ENCODE results near the gene C5orf63. TPM values are rescaled to one million over a fixed set of nuclear protein-coding genes. Genes with fewer than 3 reads are reported as not detected.

C5orf63 gene
- total RNA-seq, 1 donor = 1.3 TPM

DNA sequence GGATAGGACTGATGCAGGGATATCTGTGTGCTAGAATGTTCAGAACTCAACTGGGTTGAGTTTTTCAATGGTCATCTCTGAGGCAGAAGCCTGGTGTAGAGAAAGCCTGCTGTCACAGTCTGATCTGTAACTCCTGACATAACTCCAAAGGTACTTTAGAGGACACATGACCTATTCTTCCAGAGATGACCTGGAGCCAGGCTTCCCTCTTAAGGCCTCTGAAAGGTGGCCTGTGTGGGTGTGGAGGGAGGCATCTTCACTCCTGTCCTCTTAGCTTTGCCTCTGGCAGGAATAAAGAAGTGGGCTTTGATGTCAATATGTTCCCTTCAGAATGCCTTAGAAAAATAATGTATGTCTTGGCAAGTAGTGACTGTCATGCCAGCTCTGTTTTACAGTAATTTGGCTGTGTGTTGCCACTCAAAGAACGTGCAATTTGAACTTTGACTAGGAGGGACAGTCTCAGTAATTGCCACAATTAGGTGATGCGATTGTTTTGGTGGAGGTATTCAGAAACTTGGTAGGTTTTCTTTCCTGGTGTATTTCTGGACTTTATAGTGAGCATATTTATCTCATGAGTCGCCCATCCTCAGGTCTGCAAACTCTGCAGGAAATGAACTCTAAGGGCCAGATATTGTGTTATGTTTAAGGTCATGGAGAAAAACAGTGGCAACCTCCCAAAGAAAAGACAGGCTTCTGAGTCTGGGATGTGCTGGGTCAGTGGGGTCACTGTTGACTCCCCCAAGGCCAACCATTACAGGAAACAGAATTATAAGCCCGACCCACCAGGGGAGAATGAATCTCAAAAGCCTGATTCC, 3.2 kb upstream of the C5orf63 start:
- no peak for TF ChIP-seq CTCF (IDR thresholded peaks at IDR 0.05; ENCODE audit: insufficient read depth, low read depth, low read length)
- peak; percentile 53 for DNase-seq (ENCODE audit: low read depth)
- H3K4me3 ChIP-seq (ENCODE audit: low read depth, low read length) = no peak overlapping the region

DNA sequence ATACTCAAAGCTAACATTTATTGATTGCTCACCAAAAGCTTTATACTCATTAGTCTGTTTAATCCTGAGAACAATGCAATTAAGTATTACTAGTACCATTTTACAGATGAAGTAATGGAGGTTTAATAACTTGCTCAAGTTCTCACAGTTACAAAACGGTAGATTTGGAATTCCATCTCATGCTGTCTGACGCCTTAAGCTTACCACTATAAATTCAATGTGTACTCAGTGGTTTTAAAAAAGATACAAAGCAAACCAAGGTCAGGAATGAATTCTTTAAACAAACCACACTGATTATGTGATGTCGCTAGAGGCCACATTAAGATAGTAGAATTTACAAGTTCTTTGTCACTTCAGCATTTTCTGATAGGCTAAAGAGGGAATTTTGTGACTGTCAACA, 1.2 kb upstream of the C5orf63 start:
- DNase-seq (ENCODE audit: low read depth) = peak; percentile 47
- H3K4me3 ChIP-seq (ENCODE audit: low read depth, low read length) = no peak overlapping the region
- TF ChIP-seq CTCF (IDR thresholded peaks at IDR 0.05; ENCODE audit: insufficient read depth, low read depth, low read length) = no peak

DNA sequence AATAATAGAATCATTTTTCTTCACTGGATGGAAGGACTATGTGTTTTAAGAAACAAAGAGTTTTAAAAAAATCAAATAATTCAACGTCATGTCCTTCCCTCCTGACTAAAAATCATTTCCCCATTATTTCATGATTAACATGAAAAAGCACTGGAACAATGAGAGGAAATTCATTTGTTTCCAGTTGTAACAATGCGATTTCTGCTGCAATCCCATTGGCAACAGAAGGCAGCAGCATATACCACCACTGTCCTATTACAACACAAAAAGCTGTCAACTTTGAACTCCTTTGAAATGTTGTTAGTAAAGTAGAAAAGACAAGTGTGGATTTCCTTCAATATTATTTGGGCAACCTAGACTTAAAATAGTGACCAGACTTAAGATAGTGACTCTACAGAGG, 3.1 kb downstream of the C5orf63 start:
- no peak overlapping the region for H3K4me3 ChIP-seq (ENCODE audit: low read depth, low read length)
- TF ChIP-seq CTCF (IDR thresholded peaks at IDR 0.05; ENCODE audit: insufficient read depth, low read depth, low read length) = no peak
- DNase-seq (ENCODE audit: low read depth) = no peak

DNA sequence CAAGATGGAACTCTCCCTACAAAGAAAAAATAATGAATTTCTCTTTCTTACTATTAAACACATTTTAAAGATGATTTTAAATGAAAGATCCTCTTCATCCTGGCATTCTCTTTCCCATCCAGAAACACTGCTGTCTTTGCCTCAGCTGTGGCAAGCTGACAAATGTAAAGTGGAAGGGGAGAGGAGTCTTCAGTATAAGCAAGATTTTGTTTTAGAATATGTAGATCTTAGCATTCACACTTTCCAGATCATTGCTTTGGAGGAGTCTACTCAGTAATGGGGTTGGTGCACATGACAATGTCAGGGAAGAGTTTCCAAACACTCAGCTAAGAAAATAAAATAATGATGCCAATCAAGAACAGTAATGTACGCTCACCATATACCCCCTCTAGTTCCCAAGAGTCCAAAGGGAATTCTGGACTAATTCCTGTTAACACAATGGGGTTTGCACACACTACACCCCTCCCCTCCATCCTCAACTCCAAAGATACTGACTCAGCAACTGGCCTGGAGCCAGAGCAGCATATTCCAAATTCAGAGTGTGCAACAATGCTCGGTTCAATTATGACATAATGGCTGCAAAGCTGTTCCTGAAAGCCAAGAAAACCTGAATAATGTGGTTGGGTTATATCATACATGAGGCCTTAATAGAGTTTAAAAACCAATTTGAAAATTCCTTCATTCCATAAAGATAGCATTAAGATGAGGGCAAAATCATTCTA, 4.6 kb downstream of the C5orf63 start:
- no peak overlapping the region for H3K4me3 ChIP-seq (ENCODE audit: low read depth, low read length)
- DNase-seq (ENCODE audit: low read depth) = peak; percentile 17
- TF ChIP-seq CTCF (IDR thresholded peaks at IDR 0.05; ENCODE audit: insufficient read depth, low read depth, low read length) = no peak

DNA sequence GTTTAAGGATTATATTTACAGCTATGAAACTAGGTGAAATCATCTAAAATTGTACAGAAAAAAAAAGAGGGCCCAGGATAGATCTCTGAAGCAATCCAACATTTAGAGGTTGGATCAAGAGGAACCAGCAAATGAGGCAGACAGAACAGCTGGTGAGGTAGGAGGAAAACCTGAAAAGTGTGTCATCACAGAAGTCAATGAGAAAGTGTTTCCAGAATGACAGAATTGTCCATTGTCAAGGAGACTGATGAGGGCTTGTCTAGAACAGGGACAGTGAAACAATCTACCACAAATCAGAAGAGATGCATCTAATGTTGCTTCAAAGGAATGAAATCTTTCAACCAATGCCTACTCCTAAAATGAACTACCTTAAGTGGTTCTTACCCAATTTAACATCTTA, 6.6 kb downstream of the C5orf63 start:
- no peak for TF ChIP-seq CTCF (IDR thresholded peaks at IDR 0.05; ENCODE audit: insufficient read depth, low read depth, low read length)
- DNase-seq (ENCODE audit: low read depth) = no peak
- no peak overlapping the region for H3K4me3 ChIP-seq (ENCODE audit: low read depth, low read length)

DNA sequence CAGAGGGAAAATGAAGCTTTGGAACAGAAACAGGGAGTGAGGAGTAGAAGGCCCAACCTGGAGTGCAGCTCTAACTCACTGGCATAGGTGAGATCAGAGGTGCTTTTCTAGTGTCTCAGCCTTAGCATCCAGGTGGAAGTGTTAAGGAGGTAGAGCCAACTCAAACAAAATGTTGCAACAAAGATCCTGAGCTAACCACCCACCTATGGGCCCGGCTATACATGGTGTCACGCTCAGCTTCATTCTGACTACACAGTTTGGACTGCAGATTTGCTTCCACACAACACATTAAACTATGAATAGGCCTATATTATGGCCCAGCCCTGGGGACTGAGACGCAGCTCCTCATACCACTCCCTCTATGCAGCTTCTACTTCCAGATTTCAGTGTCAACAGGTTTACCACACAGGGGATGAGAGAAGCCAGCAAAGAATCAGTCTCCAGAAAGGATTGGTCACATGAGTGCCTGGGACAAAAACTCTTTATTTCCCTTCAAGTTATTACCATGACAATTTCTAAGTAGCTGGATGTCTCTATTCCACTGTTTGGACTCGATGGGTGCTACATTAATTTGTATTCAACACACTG, 9.0 kb downstream of the C5orf63 start:
- TF ChIP-seq CTCF (IDR thresholded peaks at IDR 0.05; ENCODE audit: insufficient read depth, low read depth, low read length) = no peak
- no peak for DNase-seq (ENCODE audit: low read depth)
- H3K4me3 ChIP-seq (ENCODE audit: low read depth, low read length) = no peak overlapping the region

Data from fibroblast of villous mesenchyme (primary cell).